NB4 (cell line): ENCODE results near the gene COL4A1.

Source experiments
- CTCF ChIP-seq: IDR thresholded peaks from one replicate; pipeline ENCODE4 v1.5.1; 2012; ENCODE audit warnings: low read depth, low read length
- MAX ChIP-seq: IDR thresholded peaks from 2 replicates; pipeline ENCODE4 v1.6.1; 2011; ENCODE audit warnings: low read depth, low read length
- MYC ChIP-seq: IDR thresholded peaks from 2 replicates; pipeline ENCODE4 v1.6.1; 2011; ENCODE audit warnings: low read depth, low read length
- POLR2A ChIP-seq: IDR thresholded peaks from 2 replicates; pipeline ENCODE4 v1.6.1; 2011; ENCODE audit warnings: mild to moderate bottlenecking; ENCODE audit not compliant: insufficient read length; ENCODE audit errors: extremely low read depth

- TF ChIP-seq CTCF (no peak), MAX (no peak), POLR2A (no peak), MYC (no peak)
Observed at GRCh38 chr13:110206185-110206584, 100.8 kb downstream of the COL4A1 start.
